ENCODE results near the gene MCCC1.

DNA sequence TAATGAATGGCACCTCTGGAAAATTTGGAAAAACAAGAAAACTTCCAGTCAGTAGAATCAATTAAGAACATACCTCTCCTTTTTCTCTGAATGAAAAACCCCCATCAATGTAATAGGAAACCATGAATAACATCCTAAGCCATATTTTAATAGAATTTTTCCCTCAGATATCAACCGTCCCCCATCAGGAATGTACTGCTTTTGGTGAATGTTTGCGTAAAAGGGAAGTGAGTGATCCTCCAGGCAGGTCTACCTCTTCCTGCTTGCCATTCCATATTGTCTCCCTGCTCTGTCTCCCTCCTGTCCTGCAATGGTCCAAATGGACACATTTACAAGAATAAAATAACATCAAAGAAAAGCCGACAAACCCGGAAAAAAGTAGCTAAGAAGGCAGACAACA, 32.4 kb upstream of the MCCC1 start:
- TF ChIP-seq, protein P1, sequence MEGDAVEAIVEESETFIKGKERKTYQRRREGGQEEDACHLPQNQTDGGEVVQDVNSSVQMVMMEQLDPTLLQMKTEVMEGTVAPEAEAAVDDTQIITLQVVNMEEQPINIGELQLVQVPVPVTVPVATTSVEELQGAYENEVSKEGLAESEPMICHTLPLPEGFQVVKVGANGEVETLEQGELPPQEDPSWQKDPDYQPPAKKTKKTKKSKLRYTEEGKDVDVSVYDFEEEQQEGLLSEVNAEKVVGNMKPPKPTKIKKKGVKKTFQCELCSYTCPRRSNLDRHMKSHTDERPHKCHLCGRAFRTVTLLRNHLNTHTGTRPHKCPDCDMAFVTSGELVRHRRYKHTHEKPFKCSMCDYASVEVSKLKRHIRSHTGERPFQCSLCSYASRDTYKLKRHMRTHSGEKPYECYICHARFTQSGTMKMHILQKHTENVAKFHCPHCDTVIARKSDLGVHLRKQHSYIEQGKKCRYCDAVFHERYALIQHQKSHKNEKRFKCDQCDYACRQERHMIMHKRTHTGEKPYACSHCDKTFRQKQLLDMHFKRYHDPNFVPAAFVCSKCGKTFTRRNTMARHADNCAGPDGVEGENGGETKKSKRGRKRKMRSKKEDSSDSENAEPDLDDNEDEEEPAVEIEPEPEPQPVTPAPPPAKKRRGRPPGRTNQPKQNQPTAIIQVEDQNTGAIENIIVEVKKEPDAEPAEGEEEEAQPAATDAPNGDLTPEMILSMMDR (optimal IDR thresholded peaks at IDR 0.05 in 1 of 3, IDR thresholded peaks at IDR 0.05 in 1 of 3, conservative IDR thresholded peaks at IDR 0.05 in 1 of 3; ENCODE audit: extremely low read depth in 1 of 3, insufficient read depth in 2 of 3, low read length in 3 of 3), result no peak
- no peak for TF ChIP-seq EZH2 (IDR thresholded peaks at IDR 0.05; ENCODE audit: low read length)
